Measurements from ENCODE around the gene SLC18B1. TPM values are rescaled to one million over a fixed set of nuclear protein-coding genes. Genes with fewer than 3 reads are reported as not detected.

The SLC18B1 gene
- total RNA-seq, 1 donor from 2014 or later: 24.2 TPM

- Mint-ChIP-seq H3K4me1 (peaks cover 2% of the 10 kb centered on the region), H3K27ac (no peak overlapping the region), H3K36me3 (no peaks in the 10 kb centered on the region), H3K9me3 (peaks cover 9% of the 10 kb centered on the region), H3K27me3 (ENCODE audit: low read depth) (peaks cover 16% of the 10 kb centered on the region), H3K4me3 (no peak overlapping the region)
- DNase-seq (ENCODE audit: low spot score in 2 of 2, unreplicated experiment in 2 of 2): no peak
- TF ChIP-seq CTCF (IDR thresholded peaks at IDR 0.05; ENCODE audit: unreplicated experiment): no peak
These were observed 57.2 kb downstream of the SLC18B1 start for GRCh38 chr6:132741281-132741680.

- Mint-ChIP-seq H3K4me1 (peaks cover 2% of the 10 kb centered on the region), H3K4me3 (no peak overlapping the region), H3K27ac (no peak overlapping the region), H3K36me3 (no peaks in the 10 kb centered on the region), H3K27me3 (ENCODE audit: low read depth) (peaks cover 13% of the 10 kb centered on the region), H3K9me3 (peaks cover 9% of the 10 kb centered on the region)
- TF ChIP-seq CTCF (IDR thresholded peaks at IDR 0.05; ENCODE audit: unreplicated experiment): no peak
- no peak for DNase-seq (ENCODE audit: low spot score in 2 of 2, unreplicated experiment in 2 of 2)
These were observed 62.2 kb downstream of the SLC18B1 start for GRCh38 chr6:132736239-132736638.

- TF ChIP-seq CTCF (IDR thresholded peaks at IDR 0.05; ENCODE audit: unreplicated experiment): no peak
- H3K4me3 Mint-ChIP-seq: no peak overlapping the region
- no peak for DNase-seq (ENCODE audit: low spot score in 2 of 2, unreplicated experiment in 2 of 2)
- no peak overlapping the region for H3K27ac Mint-ChIP-seq
- H3K36me3 Mint-ChIP-seq: no peaks in the 10 kb centered on the region
- H3K27me3 Mint-ChIP-seq (ENCODE audit: low read depth): peaks cover 13% of the 10 kb centered on the region
- H3K9me3 Mint-ChIP-seq: peaks cover 8% of the 10 kb centered on the region
- peaks cover 2% of the 10 kb centered on the region for H3K4me1 Mint-ChIP-seq
These were observed 63.7 kb downstream of the SLC18B1 start for GRCh38 chr6:132734694-132735236.

- Mint-ChIP-seq H3K9me3 (peaks cover 4% of the 10 kb centered on the region), H3K27me3 (ENCODE audit: low read depth) (peaks cover 10% of the 10 kb centered on the region), H3K36me3 (no peaks in the 10 kb centered on the region), H3K27ac (no peak overlapping the region), H3K4me3 (no peak overlapping the region), H3K4me1 (peaks cover 2% of the 10 kb centered on the region)
- no peak for DNase-seq (ENCODE audit: low spot score in 2 of 2, unreplicated experiment in 2 of 2)
- no peak for TF ChIP-seq CTCF (IDR thresholded peaks at IDR 0.05; ENCODE audit: unreplicated experiment)
These were observed 64.6 kb downstream of the SLC18B1 start for GRCh38 chr6:132733814-132734213.

- Mint-ChIP-seq H3K36me3 (no peaks in the 10 kb centered on the region), H3K9me3 (peaks cover 3% of the 10 kb centered on the region), H3K4me3 (no peak overlapping the region), H3K27me3 (ENCODE audit: low read depth) (peaks cover 9% of the 10 kb centered on the region), H3K4me1 (peaks cover 2% of the 10 kb centered on the region), H3K27ac (no peak overlapping the region)
- TF ChIP-seq CTCF (IDR thresholded peaks at IDR 0.05; ENCODE audit: unreplicated experiment): no peak
- no peak for DNase-seq (ENCODE audit: low spot score in 2 of 2, unreplicated experiment in 2 of 2)
These were observed 65.2 kb downstream of the SLC18B1 start for GRCh38 chr6:132733283-132733682.

GRCh38 chr6:132731086-132731485 is 67.4 kb downstream of the SLC18B1 start:
- no peak for TF ChIP-seq CTCF (IDR thresholded peaks at IDR 0.05; ENCODE audit: unreplicated experiment)
- Mint-ChIP-seq H3K27ac (no peak overlapping the region), H3K36me3 (no peaks in the 10 kb centered on the region), H3K4me1 (no peaks in the 10 kb centered on the region), H3K4me3 (no peak overlapping the region), H3K9me3 (no peaks in the 10 kb centered on the region), H3K27me3 (ENCODE audit: low read depth) (no peaks in the 10 kb centered on the region)
- DNase-seq (ENCODE audit: low spot score in 2 of 2, unreplicated experiment in 2 of 2): no peak

All from mesothelial cell of epicardium (in vitro differentiated cells).